ENCODE measurements around the gene SPRR2B. TPM values are rescaled to one million over a fixed set of nuclear protein-coding genes. Genes with fewer than 3 reads are reported as not detected.

The SPRR2B gene
- not detected in 2 replicates for total RNA-seq

DNA sequence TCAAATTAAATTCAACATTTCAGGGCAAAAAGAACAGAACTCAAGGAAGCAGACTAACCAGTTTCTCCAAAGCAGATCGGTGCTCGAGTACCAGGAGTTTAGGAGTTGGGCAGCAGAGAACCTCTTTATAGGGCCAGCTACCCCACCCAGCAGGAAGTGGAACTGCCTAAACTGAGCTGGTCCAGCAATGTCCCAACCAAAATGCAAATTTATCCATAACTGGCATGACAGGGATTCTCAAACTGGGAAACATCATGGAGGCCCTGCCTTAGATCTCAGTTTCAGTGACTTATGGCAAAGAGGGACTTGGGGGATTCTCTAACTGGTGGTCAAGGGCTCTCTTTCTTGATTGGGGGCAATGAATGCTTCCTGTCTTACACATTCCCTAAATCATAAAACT, at the start of gene SPRR2B:
SPRR2B (minus strand) TSS at position 101 of the 400 bp plus-strand sequence. CDS start 772 bp downstream, outside the sequence.

DNA sequence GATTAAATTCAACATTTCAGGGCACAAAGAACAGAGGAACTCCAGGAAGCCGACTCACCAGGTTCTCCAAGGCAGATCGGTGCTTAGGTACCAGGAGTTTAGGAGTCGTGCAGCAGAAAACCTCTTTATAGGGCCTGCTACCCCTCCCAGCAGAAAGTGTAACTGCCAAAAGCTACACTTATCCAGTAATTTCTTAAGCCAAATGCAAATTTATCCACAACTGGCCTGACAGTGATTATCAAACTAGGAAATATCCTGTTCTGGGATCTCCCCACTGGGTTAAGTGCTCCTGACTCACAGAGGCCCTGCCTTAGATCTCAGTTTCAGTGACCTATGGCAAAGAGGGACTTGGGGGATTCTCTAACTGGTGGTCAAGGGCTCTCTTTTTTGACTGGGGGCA, 42.0 kb upstream of the SPRR2B start, which contains the start of gene SPRR2F:
SPRR2F (minus strand) TSS at position 101 of the 400 bp plus-strand sequence. CDS start 783 bp downstream, outside the sequence.

DNA sequence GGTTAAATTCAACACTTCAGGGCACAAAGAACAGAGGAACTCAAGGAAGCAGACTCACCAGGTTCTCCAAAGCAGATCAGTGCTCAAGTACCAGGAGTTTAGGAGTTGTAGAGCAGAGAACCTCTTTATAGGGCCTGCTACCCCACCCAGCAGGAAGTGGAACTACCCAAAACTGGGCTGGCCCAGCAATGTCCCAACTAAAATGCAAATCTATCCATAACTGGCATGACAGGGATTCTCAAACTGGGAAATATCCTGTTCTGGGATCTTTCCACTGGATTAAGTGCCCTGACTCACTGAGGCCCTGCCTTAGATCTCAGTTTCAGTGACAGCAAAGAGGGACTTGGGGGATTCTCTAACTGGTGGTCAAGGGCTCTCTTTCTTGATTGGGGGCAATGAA, 23.0 kb upstream of the SPRR2B start, which contains the start of gene SPRR2E:
SPRR2E (minus strand) TSS at position 101 of the 400 bp plus-strand sequence. CDS start 775 bp downstream, outside the sequence.

DNA sequence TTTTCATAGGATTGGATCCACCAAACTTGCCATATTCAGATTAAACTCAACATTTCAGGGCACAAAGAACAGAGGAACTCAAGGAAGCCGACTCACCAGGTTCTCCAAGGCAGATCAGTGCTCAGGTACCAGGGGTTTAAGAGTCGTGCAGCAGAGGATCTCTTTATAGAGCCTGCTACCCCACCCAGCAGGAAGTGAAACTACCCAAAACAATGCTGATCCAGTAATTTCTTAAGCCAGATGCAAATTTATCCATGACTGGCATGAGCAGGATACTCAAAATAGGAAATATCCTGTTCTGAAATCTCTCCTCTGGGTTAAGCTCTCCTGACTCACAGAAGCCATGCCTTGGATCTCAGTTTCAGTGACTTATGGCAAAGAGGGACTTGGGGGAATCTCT, 14.0 kb downstream of the SPRR2B start, which contains the start of gene SPRR2A:
SPRR2A (minus strand) TSS at position 138 of the 400 bp plus-strand sequence. CDS start 777 bp downstream, outside the sequence.

DNA sequence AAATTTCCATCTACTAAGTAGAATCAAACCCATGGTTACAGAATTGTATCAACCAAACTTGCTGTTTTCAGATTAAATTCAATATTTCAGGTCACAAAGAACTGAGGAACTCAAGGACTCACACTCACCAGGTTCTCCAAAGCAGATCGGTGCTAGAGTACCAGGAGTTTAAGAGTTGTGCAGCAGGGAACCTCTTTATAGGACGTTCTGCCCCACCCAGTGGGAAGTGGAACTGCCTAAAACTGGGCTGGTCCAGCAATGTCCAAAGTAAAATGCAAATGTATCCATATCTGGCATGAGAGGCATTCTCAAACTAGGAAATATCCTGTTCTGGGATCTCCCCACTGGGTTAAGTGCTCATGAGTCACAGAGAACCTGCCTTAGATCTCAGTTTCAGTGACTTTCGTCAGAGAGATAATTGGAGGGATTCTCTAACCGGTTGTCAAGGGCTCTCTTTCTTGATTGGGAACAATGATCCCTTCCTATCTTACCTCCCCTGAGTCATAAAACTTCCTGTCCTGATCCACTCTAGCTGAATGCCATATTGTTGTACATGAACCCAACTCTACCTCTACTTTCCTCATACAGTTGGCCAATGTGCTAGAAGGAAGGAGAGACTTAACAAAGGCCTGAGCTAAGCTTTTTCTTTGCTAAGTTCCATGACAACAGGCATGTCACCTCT, 30.3 kb downstream of the SPRR2B start, which contains the start of gene SPRR2D:
SPRR2D (minus strand) TSS at position 171 of the 682 bp plus-strand sequence. CDS start 774 bp downstream, outside the sequence.

DNA sequence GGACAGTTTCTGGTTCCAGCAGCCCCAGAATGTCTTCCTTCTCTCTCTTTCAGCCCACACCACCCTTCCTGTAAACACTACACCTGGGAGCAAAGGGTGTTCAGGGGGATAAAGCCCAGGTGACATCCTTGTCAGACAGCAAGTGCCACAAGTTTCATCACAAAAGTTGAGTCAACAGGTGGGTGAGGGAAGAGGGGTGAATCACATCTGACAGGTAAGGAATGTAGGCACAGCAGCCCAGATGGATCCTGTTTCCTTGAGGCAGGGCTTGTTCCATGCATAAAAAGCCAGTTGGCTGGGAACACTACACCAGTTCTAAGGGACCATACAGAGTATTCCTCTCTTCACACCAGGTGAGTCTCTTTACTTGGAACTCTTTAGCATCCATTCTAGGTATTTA, 40.5 kb downstream of the SPRR2B start, which contains the start of gene SPRR1B:
SPRR1B (plus strand) TSS at position 309 of the 400 bp plus-strand sequence. CDS start 1,143 bp downstream, outside the sequence.

Other genes starting within 250 kb of the SPRR2B start
- not detected in 2 replicates for gene LCE1A, start 244.1 kb downstream of the SPRR2B start, total RNA-seq
- not detected in 2 replicates for gene LCE6A, start 228.8 kb downstream of the SPRR2B start, total RNA-seq
- not detected in 2 replicates for gene LCE7A, start 211.6 kb downstream of the SPRR2B start, total RNA-seq
- not detected in 2 replicates for gene SMCP, start 193.3 kb downstream of the SPRR2B start, total RNA-seq
- not detected in 2 replicates for gene IVL, start 163.1 kb downstream of the SPRR2B start, total RNA-seq
- not detected in 2 replicates for gene SPRR5, start 124.4 kb downstream of the SPRR2B start, total RNA-seq
- gene SPRR4, start 101.0 kb downstream of the SPRR2B start, total RNA-seq, result not detected in 2 replicates
- not detected in 2 replicates for gene SPRR1A, start 87.5 kb downstream of the SPRR2B start, total RNA-seq
- gene SPRR3, start 69.9 kb downstream of the SPRR2B start, total RNA-seq, result not detected in 2 replicates
- not detected in 2 replicates for gene SPRR1B, start 40.4 kb downstream of the SPRR2B start, total RNA-seq
- gene SPRR2D, start 30.5 kb downstream of the SPRR2B start, total RNA-seq, result not detected in 2 replicates
- not detected in 2 replicates for gene SPRR2A, start 14.1 kb downstream of the SPRR2B start, total RNA-seq
- not detected in 2 replicates for gene SPRR2E, start 22.9 kb upstream of the SPRR2B start, total RNA-seq
- not detected in 2 replicates for gene SPRR2F, start 41.9 kb upstream of the SPRR2B start, total RNA-seq
- not detected in 2 replicates for gene SPRR2G, start 79.3 kb upstream of the SPRR2B start, total RNA-seq
- not detected in 2 replicates for gene LELP1, start 131.8 kb upstream of the SPRR2B start, total RNA-seq
- gene PRR9, start 146.0 kb upstream of the SPRR2B start, total RNA-seq, result not detected in 2 replicates
- gene LORICRIN, start 188.1 kb upstream of the SPRR2B start, total RNA-seq, result not detected in 2 replicates
- gene PGLYRP3, start 241.3 kb upstream of the SPRR2B start, total RNA-seq, result not detected in 2 replicates

Data from cardiac atrium fibroblast (primary cell).